Activated CD8-positive, alpha-beta memory T cell treated with anti-CD3 and anti-CD28 coated beads, Interleukin-2, amount 10 ng/mL, durations not matched to agents 7 days and 5 days (primary cell): ENCODE data around the gene STIM1. TPM values are rescaled to one million over a fixed set of nuclear protein-coding genes. Genes with fewer than 3 reads are reported as not detected.

ENCODE experiments used
- ATAC-seq: fragments of 150-1000 bp; cut with Tn5 transposase; one replicate; pipeline ENCODE4 v1.10.0; 2021; ENCODE audit warnings: moderate library complexity
- CTCF ChIA-PET: fragments of 350-600 bp; sonication (Branson Sonifier 250); formaldehyde crosslinking; loops from one replicate; lab custom pipeline; 2021; ENCODE audit warnings: antibody characterized with exemption; lab: Charles Lee
- DNase-seq: peaks from one replicate; pipeline ENCODE4 v3.0.0-alpha.2; 2020
- H3K27ac Mint-ChIP-seq: one replicate; pipeline ENCODE4 v1.8.0; 2021; ENCODE audit warnings: mild to moderate bottlenecking, mixed read lengths
- H3K27me3 Mint-ChIP-seq: one replicate; pipeline ENCODE4 v1.8.0; 2021; ENCODE audit warnings: mixed read lengths
- H3K36me3 Mint-ChIP-seq: one replicate; pipeline ENCODE4 v1.8.0; 2021; ENCODE audit warnings: mild to moderate bottlenecking, mixed read lengths
- H3K4me1 Mint-ChIP-seq: one replicate; pipeline ENCODE4 v1.8.0; 2021; ENCODE audit warnings: mixed read lengths
- H3K4me3 Mint-ChIP-seq: one replicate; pipeline ENCODE4 v1.8.0; 2021; ENCODE audit warnings: mild to moderate bottlenecking, moderate library complexity, mixed read lengths
- H3K9me3 Mint-ChIP-seq: one replicate; pipeline ENCODE4 v1.8.0; 2022; ENCODE audit warnings: low read depth, mixed read lengths
- total RNA-seq, 2 experiments: library from RNA; stranded (reverse); gene quantifications; one replicate each; pipeline ENCODE4 v1.2.3, GENCODE V29; 2021

The STIM1 gene
- total RNA-seq, 2 experiments from 2014 or later = 83.5 to 104 TPM

DNA sequence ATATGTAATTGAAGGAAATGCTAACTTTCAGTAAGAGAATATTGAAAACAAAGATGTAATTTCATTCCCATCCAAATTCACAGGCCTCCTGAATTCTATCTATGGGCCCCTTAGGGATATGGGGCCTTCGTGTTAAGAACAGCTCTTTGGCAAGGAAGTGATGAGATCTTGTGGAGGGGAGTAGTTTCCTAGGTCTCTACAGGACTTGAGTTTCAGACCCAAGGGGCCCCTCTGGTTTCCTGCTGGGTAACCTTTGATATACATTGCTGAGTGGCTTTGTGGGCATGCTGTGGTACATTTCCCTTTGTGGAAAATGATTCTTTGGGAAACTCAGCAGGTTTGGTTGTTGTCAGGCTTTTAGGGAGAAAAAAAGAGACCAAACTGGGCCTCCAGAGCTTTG, 6.2 kb downstream of the STIM1 start:
- Mint-ChIP-seq H3K4me1 (peaks cover 83% of the 10 kb centered on the region), H3K36me3 (peaks cover 26% of the 10 kb centered on the region), H3K4me3 (peak overlapping the region; percentile 20), H3K27ac (peak overlapping the region; percentile 80), H3K27me3 (no peaks in the 10 kb centered on the region), H3K9me3 (no peaks in the 10 kb centered on the region)
- CTCF ChIA-PET = interaction anchor here (0.9 to 16.8 kb wide), 5 partner anchors 10 to 209 kb away, joined by 3 to 474 read pairs (median 18); partner anchors contain the start of gene RHOG
- DNase-seq (peak; percentile 64), ATAC-seq (peak; percentile 22)

GRCh38 chr11:3865388-3866193, 10.1 kb downstream of the STIM1 start:
- DNase-seq (no peak), ATAC-seq (peak; percentile 14)
- H3K9me3 Mint-ChIP-seq = no peaks in the 10 kb centered on the region
- H3K36me3 Mint-ChIP-seq = peaks cover 25% of the 10 kb centered on the region
- peaks cover 77% of the 10 kb centered on the region for H3K4me1 Mint-ChIP-seq
- H3K27me3 Mint-ChIP-seq = no peaks in the 10 kb centered on the region
- peak overlapping the region; percentile 85 for H3K27ac Mint-ChIP-seq
- H3K4me3 Mint-ChIP-seq = peak overlapping the region; percentile 51
- CTCF ChIA-PET = interaction anchor here (1.2 to 8.8 kb wide), 4 partner anchors 11 to 207 kb away, joined by 3 to 90 read pairs (median 4); partner anchors contain the start of gene STIM1

- peak overlapping the region; percentile 51 for H3K4me3 Mint-ChIP-seq
- DNase-seq = no peak
- no peaks in the 10 kb centered on the region for H3K27me3 Mint-ChIP-seq
- peaks cover 77% of the 10 kb centered on the region for H3K4me1 Mint-ChIP-seq
- H3K36me3 Mint-ChIP-seq = peaks cover 24% of the 10 kb centered on the region
- no peaks in the 10 kb centered on the region for H3K9me3 Mint-ChIP-seq
- ATAC-seq = no peak
- H3K27ac Mint-ChIP-seq = peak overlapping the region; percentile 85
- CTCF ChIA-PET = interaction anchor here (1.2 to 8.8 kb wide), 3 partner anchors 12 to 207 kb away, joined by 3 to 90 read pairs (median 5); partner anchors contain the start of gene STIM1
Measured at GRCh38 chr11:3866206-3866605, 10.7 kb downstream of the STIM1 start.

DNA sequence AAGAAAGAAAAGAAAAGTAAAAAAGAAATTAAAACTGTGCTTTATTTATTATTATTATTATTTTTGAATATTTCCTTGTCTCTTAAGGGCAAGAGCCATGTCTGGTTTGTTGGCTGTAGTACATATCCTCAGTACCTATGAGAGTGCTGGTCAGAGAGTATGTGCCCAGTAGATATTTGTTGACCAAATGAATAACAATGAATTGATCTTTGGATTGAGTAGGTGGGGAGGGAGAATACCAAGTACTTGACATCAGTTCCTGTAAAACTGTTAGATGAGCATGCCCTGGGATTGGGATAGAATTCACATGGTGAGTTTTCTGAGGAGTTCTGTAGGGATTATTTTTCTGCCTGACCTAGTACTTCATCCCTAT, 11.4 kb downstream of the STIM1 start:
- Mint-ChIP-seq H3K36me3 (peaks cover 24% of the 10 kb centered on the region), H3K9me3 (no peaks in the 10 kb centered on the region), H3K4me1 (peaks cover 77% of the 10 kb centered on the region), H3K4me3 (no peak overlapping the region), H3K27me3 (no peaks in the 10 kb centered on the region), H3K27ac (peak overlapping the region; percentile 1)
- CTCF ChIA-PET = interaction anchor here (1.2 to 8.8 kb wide), 3 partner anchors 12 to 206 kb away, joined by 3 to 90 read pairs (median 5); partner anchors contain the start of gene STIM1
- DNase-seq (no peak), ATAC-seq (no peak)

- Mint-ChIP-seq H3K4me1 (peaks cover 74% of the 10 kb centered on the region), H3K36me3 (peaks cover 20% of the 10 kb centered on the region), H3K27me3 (no peaks in the 10 kb centered on the region), H3K4me3 (no peak overlapping the region), H3K27ac (peak overlapping the region; percentile 1), H3K9me3 (no peaks in the 10 kb centered on the region)
- CTCF ChIA-PET = interaction anchor here (1.2 to 8.8 kb wide), 6 partner anchors 8 to 30 kb away, joined by 3 to 90 read pairs (median 4); partner anchors contain the start of gene STIM1
- ATAC-seq = no peak
- DNase-seq = no peak
Measured at GRCh38 chr11:3867209-3868091, 12.0 kb downstream of the STIM1 start.

DNA sequence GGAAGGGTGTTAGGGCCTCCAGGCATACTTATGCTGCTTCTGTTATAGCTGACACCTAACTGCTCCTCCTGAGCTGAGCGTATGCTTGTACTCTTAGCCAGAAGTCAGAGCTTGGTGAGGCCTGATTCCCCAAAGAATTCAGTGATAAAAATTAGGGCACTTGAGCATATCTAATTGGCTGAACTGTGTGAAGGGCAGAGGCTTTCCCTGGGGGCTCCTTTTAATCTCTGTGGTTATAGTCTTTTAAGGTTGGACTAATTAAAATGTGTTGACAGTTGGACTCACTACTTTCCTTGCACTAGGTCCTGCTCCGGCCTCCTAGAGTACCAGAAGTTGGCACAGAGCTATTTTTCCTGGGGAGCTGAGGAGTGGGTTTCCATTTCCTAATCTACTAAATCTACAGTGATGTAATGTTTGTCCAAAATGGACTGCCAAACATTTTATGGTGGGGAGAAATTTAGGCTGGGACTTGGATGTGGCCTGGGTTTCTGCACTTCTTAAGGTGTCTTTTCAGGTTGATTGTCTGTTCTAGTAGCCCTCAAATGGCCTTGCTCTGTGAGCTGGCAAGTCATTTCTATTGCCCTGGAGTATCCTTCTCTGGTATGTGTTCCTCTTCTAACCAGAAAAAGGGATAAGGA, 18.4 kb downstream of the STIM1 start:
- no peak for DNase-seq
- Mint-ChIP-seq H3K36me3 (peaks cover 16% of the 10 kb centered on the region), H3K27me3 (no peaks in the 10 kb centered on the region), H3K4me3 (no peak overlapping the region), H3K27ac (no peak overlapping the region), H3K9me3 (no peaks in the 10 kb centered on the region), H3K4me1 (peaks cover 43% of the 10 kb centered on the region)
- CTCF ChIA-PET = interaction anchor here (1.2 to 1.9 kb wide), 4 partner anchors 9 to 33 kb away, joined by 3 to 8 read pairs (median 4); partner anchors contain the start of gene RHOG
- no peak for ATAC-seq

DNA sequence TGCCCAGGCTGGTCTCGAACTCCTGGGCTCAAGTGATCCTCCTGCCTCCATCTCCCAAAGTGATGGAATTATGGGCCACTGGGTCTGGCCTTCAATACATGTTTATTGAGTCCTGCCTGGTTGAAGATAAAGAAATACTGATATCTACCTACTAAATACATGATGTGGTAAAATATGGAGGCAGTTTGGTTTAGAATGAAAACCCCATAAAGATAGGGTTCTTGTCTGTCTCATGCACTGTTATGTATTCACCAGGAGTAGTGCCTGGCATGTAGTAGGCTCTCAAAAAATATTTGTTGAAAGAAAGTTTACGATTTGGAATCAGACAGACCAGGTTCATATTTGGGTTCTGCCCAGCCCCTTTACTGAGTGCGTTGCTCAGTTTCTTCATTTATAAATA, 21.1 kb downstream of the STIM1 start:
- DNase-seq = no peak
- CTCF ChIA-PET = interaction anchor here (1.4 kb wide), 1 partner anchor 22 kb away, joined by 7 read pairs; the partner anchor contains the start of gene STIM1
- H3K27ac Mint-ChIP-seq = no peak overlapping the region
- ATAC-seq = no peak
- no peaks in the 10 kb centered on the region for H3K27me3 Mint-ChIP-seq
- H3K9me3 Mint-ChIP-seq = no peaks in the 10 kb centered on the region
- peaks cover 46% of the 10 kb centered on the region for H3K4me1 Mint-ChIP-seq
- H3K4me3 Mint-ChIP-seq = no peak overlapping the region
- peaks cover 14% of the 10 kb centered on the region for H3K36me3 Mint-ChIP-seq

DNA sequence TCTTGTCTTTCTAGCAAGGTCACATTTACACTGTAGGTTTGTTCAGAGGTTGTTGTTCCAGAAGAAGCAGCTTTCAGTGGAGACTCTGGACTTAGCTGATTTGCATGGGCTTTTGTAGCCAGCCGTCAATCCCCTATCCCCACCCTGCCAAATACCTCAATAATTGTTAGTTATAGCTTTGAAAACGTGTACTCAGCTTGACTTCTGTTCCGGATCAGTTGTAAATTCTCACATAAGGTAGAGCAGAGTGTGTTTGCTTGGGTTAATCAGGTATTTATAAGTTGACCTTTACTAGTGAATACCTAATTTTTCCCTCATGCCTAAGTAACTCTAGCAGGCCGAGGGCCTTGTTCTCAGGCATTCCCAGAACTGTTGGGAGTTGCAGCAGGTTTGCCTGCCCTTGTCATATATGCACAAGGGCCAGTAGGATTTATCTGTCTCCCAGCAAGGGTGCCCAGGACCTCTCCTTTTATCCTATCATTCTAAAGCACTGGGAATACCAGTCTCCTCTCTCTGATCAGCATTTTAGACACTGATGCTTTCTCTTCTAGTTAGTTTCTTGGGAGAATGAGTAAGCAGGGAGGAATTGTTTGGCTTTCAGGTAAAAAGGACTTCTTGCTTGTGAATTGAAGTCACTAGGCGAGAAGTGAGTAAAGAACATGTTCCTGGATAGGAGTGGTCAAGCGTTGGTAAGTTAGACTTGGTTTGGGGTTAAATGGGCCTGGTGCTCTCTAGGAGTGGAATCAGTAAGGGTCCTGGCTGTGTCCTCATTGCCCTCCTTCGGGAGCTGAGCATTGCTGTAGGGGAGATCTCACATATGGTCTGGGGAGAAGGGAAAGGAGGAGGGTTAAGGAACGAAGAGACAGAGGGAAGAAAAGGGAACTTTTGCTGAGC, 22.1 kb downstream of the STIM1 start:
- CTCF ChIA-PET = interaction anchor here (0.7 to 2.7 kb wide), 6 partner anchors 10 to 196 kb away, joined by 3 to 12 read pairs (median 5); partner anchors contain the start of gene STIM1
- Mint-ChIP-seq H3K4me3 (no peak overlapping the region), H3K36me3 (peaks cover 15% of the 10 kb centered on the region), H3K27me3 (no peaks in the 10 kb centered on the region), H3K4me1 (peaks cover 46% of the 10 kb centered on the region), H3K27ac (no peak overlapping the region), H3K9me3 (no peaks in the 10 kb centered on the region)
- DNase-seq (no peak), ATAC-seq (no peak)

- DNase-seq (no peak), ATAC-seq (no peak)
- H3K36me3 Mint-ChIP-seq = peaks cover 15% of the 10 kb centered on the region
- CTCF ChIA-PET = interaction anchor here (0.7 to 2.7 kb wide), 5 partner anchors 24 to 195 kb away, joined by 3 to 12 read pairs (median 6); partner anchors contain the start of gene STIM1
- H3K4me3 Mint-ChIP-seq = no peak overlapping the region
- H3K4me1 Mint-ChIP-seq = peaks cover 50% of the 10 kb centered on the region
- no peaks in the 10 kb centered on the region for H3K9me3 Mint-ChIP-seq
- H3K27me3 Mint-ChIP-seq = no peaks in the 10 kb centered on the region
- H3K27ac Mint-ChIP-seq = no peak overlapping the region
Measured at GRCh38 chr11:3878258-3878584, 22.8 kb downstream of the STIM1 start.

DNA sequence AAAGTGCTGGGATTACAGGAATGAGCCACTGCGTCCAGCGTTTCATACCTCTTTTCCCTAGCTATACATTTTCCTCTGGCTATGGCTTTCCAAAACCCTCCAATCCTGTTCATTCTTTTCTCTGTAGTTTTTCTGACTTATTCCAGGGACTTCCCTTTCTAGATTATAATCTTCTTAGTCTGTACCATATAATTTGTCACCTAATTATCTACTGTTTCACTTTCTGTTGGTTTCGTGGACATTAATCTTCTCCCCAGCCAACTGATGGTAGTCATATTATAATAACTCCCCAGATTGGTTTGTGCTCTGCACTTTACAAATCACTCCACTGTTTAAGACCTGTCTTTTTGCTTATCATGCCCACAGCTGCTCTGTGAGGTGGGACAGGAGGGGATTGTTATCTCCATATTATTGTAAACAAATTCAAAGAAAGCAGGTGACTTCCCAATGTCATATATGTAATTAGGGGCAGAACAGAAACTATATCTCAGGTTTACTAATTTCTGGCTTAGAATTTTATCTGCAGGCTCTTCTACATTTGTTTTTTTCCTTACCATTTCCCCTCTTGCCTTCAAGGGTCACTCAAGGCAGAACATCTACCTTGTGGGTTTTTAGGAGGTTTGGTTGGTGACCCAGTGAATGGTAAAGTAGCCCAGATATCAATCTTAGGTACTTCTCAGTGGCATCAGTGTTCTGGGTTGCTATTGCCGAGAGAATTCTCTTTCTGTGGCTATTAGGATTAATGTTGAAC, 23.9 kb downstream of the STIM1 start:
- H3K4me3 Mint-ChIP-seq = no peak overlapping the region

GRCh38 chr11:3879967-3880542, 24.6 kb downstream of the STIM1 start:
- H3K4me3 Mint-ChIP-seq = no peak overlapping the region
- CTCF ChIA-PET = interaction anchor here (0.9 to 2.2 kb wide), 5 partner anchors 10 to 193 kb away, joined by 4 to 7 read pairs (median 5); partner anchors contain the start of gene STIM1

More for the DNA sequence above, 23.9 kb downstream of the STIM1 start:
- H3K36me3 Mint-ChIP-seq = peaks cover 16% of the 10 kb centered on the region
- ATAC-seq = peak; percentile 59
- peak overlapping the region; percentile 62 for H3K27ac Mint-ChIP-seq
- peaks cover 50% of the 10 kb centered on the region for H3K4me1 Mint-ChIP-seq
- CTCF ChIA-PET = interaction anchor here (1.6 to 2.7 kb wide), 5 partner anchors 9 to 194 kb away, joined by 4 to 12 read pairs (median 7); partner anchors contain the start of gene STIM1
- H3K9me3 Mint-ChIP-seq = no peaks in the 10 kb centered on the region
- no peaks in the 10 kb centered on the region for H3K27me3 Mint-ChIP-seq
- DNase-seq = no peak

More at GRCh38 chr11:3879967-3880542, 24.6 kb downstream of the STIM1 start:
- peak overlapping the region; percentile 62 for H3K27ac Mint-ChIP-seq
- peaks cover 16% of the 10 kb centered on the region for H3K36me3 Mint-ChIP-seq
- no peaks in the 10 kb centered on the region for H3K27me3 Mint-ChIP-seq
- H3K4me1 Mint-ChIP-seq = peaks cover 50% of the 10 kb centered on the region
- no peaks in the 10 kb centered on the region for H3K9me3 Mint-ChIP-seq
- ATAC-seq = no peak
- DNase-seq = no peak
